B cell (primary cell): Measurements from ENCODE around the gene CCDC117. TPM values are rescaled to one million over a fixed set of nuclear protein-coding genes. Genes with fewer than 3 reads are reported as not detected.
"Not testable (repeated sequence)": the region's sequence is repeated elsewhere in the genome, so short reads cannot be mapped to it uniquely, and the experiment has no call there.

ENCODE experiments used
- ATAC-seq: fragments of 200-7000 bp; cut with Tn5 transposase; one replicate; pipeline ENCODE4 v1.10.0; 2021; ENCODE audit warnings: low read depth, mild to moderate bottlenecking, moderate number of reproducible peaks, moderate library complexity
- CTCF ChIA-PET: fragments of 350-600 bp; sonication (Branson Sonifier 250); formaldehyde crosslinking; loops from one replicate; lab custom pipeline; 2021; ENCODE audit warnings: antibody characterized with exemption, inconsistent platforms; lab: Charles Lee
- POLR2A ChIA-PET: fragments of 350-600 bp; sonication (Branson Sonifier 250); formaldehyde crosslinking; loops from one replicate; lab custom pipeline; 2021; ENCODE audit warnings: antibody characterized with exemption; lab: Charles Lee
- DNase-seq: peaks from one replicate; pipeline ENCODE4 v3.0.0; 2013
- H2AFZ ChIP-seq: 2 replicates; pipeline ENCODE4 v1.6.1; 2012; ENCODE audit warnings: mild to moderate bottlenecking, low read depth, low read length; ENCODE audit not compliant: insufficient read depth, poor library complexity, severe bottlenecking
- H3K27ac ChIP-seq, 2 donors: 1 replicate in 1 of 2; 2 replicates in 1 of 2; pipeline ENCODE4 v1.5.1; 2012 to 2013; ENCODE audit warnings: low read length in 2 of 2, mild to moderate bottlenecking in 2 of 2, moderate library complexity in 1 of 2
- H3K27me3 ChIP-seq, 4 experiments: fragments of 200-600 bp in 1 of 4; sonication (generic) in 1 of 4; replicated peaks in 1 of 4; 1 replicate in 2 of 4; 2 replicates in 2 of 4; pipeline versions ENCODE4 v1.6.1 to v1.7.0; 2013 to 2016; ENCODE audit warnings: low read length in 3 of 4, mild to moderate bottlenecking in 2 of 4, mixed read lengths in 1 of 4, moderate library complexity in 1 of 4; ENCODE audit not compliant: insufficient read depth in 4 of 4, control insufficient read depth in 3 of 4; ENCODE audit errors: control extremely low read depth in 1 of 4
- H3K36me3 ChIP-seq, 2 experiments: replicated peaks in 1 of 2; 1 replicate in 1 of 2; 2 replicates in 1 of 2; pipeline versions ENCODE4 v1.6.1 to v1.7.1; 2013; ENCODE audit warnings: low read length in 1 of 2; ENCODE audit not compliant: insufficient read depth in 2 of 2, control insufficient read depth in 1 of 2; ENCODE audit errors: control extremely low read depth in 1 of 2, extremely low read depth in 1 of 2
- H3K4me1 ChIP-seq, 2 donors: fragments of 200-600 bp in 1 of 2; sonication (generic) in 1 of 2; 1 replicate in 1 of 2; 2 replicates in 1 of 2; pipeline versions ENCODE4 v1.5.1 to v1.6.1; 2013 to 2017; ENCODE audit warnings: low read length in 2 of 2; ENCODE audit not compliant: control insufficient read depth in 2 of 2, insufficient read depth in 2 of 2
- H3K4me2 ChIP-seq: replicated peaks from 2 replicates; pipeline ENCODE3; 2012; ENCODE audit warnings: mild to moderate bottlenecking, low read depth, low read length; ENCODE audit not compliant: poor library complexity, severe bottlenecking
- H3K4me3 ChIP-seq, 5 experiments: fragments of 200-600 bp in 1 of 5; sonication (generic) in 1 of 5; 1 replicate in 3 of 5; 2 replicates in 2 of 5; pipeline versions ENCODE4 v1.5.1 to v1.7.0; 2011 to 2016; ENCODE audit warnings: low read length in 4 of 5, mild to moderate bottlenecking in 4 of 5, low read depth in 2 of 5, control low read depth in 1 of 5, moderate library complexity in 1 of 5; ENCODE audit not compliant: insufficient read depth in 1 of 5; ENCODE audit errors: control extremely low read depth in 1 of 5, extremely low read depth in 1 of 5
- H3K79me2 ChIP-seq: fragments of 200-600 bp; sonication (generic); one replicate; pipeline ENCODE4 v1.6.0; 2016; ENCODE audit warnings: low read length; ENCODE audit not compliant: control insufficient read depth, insufficient read depth
- H3K9ac ChIP-seq: fragments of 200-600 bp; sonication (generic); 2 replicates; pipeline ENCODE4 v1.6.1; 2017; ENCODE audit warnings: mild to moderate bottlenecking, low read length, moderate library complexity
- H3K9me3 ChIP-seq, 3 donors: one replicate each; pipeline versions ENCODE4 v1.6.1 to v1.7.1; 2013; ENCODE audit warnings: low read length in 2 of 3; ENCODE audit not compliant: control insufficient read depth in 2 of 3, insufficient read depth in 1 of 3; ENCODE audit errors: control extremely low read depth in 1 of 3
- H4K20me1 ChIP-seq: 2 replicates; pipeline ENCODE4 v1.6.0; 2012; ENCODE audit warnings: mild to moderate bottlenecking, low read length; ENCODE audit not compliant: insufficient read depth, control insufficient read depth, poor library complexity, severe bottlenecking
- H3K27ac Mint-ChIP-seq: one replicate; pipeline ENCODE4 v1.8.0; 2021; ENCODE audit warnings: mixed read lengths
- H3K27me3 Mint-ChIP-seq: one replicate; pipeline ENCODE4 v1.8.0; 2021; ENCODE audit warnings: mixed read lengths
- H3K4me1 Mint-ChIP-seq: one replicate; pipeline ENCODE4 v1.8.0; 2021; ENCODE audit warnings: mixed read lengths
- H3K4me3 Mint-ChIP-seq: one replicate; pipeline ENCODE4 v1.8.0; 2021; ENCODE audit warnings: mixed read lengths
- H3K9me3 Mint-ChIP-seq: one replicate; pipeline ENCODE4 v1.8.0; 2022; ENCODE audit warnings: mixed read lengths; ENCODE audit not compliant: insufficient read depth
- CTCF ChIP-seq: fragments of 200-600 bp; IDR thresholded peaks from one replicate; pipeline ENCODE4 v1.8.0; 2022; ENCODE audit warnings: antibody characterized with exemption, mild to moderate bottlenecking
- EZH2 ChIP-seq: IDR thresholded peaks from 2 replicates; pipeline ENCODE4 v1.6.1; 2012; ENCODE audit warnings: borderline replicate concordance, low read depth, mild to moderate bottlenecking, moderate library complexity, low read length; ENCODE audit not compliant: insufficient read depth, poor library complexity, severe bottlenecking
- WGBS: methylation state at CpG from one replicate; pipeline ENCODE4 v1.1.5; 2013; ENCODE audit warnings: missing lambda C conversion rate; ENCODE audit not compliant: insufficient coverage; 5-methylcytosine and 5-hydroxymethylcytosine counted together
- intact Hi-C: fragments of 100-400 bp; cut with micrococcal nuclease; formaldehyde crosslinking; loops from one replicate; pipeline ENCODE4 v1.10.0; 2022
- polyA plus RNA-seq: library from polyadenylated mRNA; depleted of rRNA; stranded (reverse); fragments of >200 nt; gene quantifications from 2 replicates; pipeline ENCODE4 v1.2.3, GENCODE V29; 2012
- total RNA-seq, 2 donors: library from RNA; stranded (reverse); fragments of 120-200 nt in 1 of 2; gene quantifications; 1 replicate in 1 of 2; 2 replicates in 1 of 2; pipeline versions ENCODE4 v1.2.3 to v1.2.4, GENCODE V29; 2013 to 2022

The CCDC117 gene
- total and polyA plus RNA-seq, 2 donors (not counting 1 experiment from before 2014, with no cell fraction given), result 7.7 to 25.6 TPM

GRCh38 chr22:28826430-28826829 is 53.9 kb downstream of the CCDC117 start:
- H3K27ac Mint-ChIP-seq, H3K27ac ChIP-seq, H3K9me3 Mint-ChIP-seq, H2AFZ ChIP-seq, H3K79me2 ChIP-seq, H3K27me3 Mint-ChIP-seq, H3K4me1 ChIP-seq, H3K9me3 ChIP-seq, H3K27me3 ChIP-seq, ATAC-seq, H3K4me2 ChIP-seq, H3K4me1 Mint-ChIP-seq, H3K4me3 Mint-ChIP-seq, H3K9ac ChIP-seq, POLR2A ChIA-PET, DNase-seq, H3K36me3 ChIP-seq, H3K4me3 ChIP-seq, H4K20me1 ChIP-seq: not testable (repeated sequence)
- CTCF ChIA-PET, result interaction anchor here (1.4 to 9.5 kb wide), 2 partner anchors 13 to 224 kb away, joined by 3 to 249 read pairs; no protein-coding TSS in a partner anchor
- WGBS, result no CpG with 5 or more reads among the region's 4 CpGs
- intact Hi-C loops, result loop anchor here (5.0 kb wide), 1 partner anchor 804 kb away; no protein-coding TSS in a partner anchor

GRCh38 chr22:28826921-28827320 is 54.4 kb downstream of the CCDC117 start:
- H3K4me1 Mint-ChIP-seq, result peaks cover 6% of the 10 kb centered on the region
- intact Hi-C loops, result loop anchor here (5.0 kb wide), 1 partner anchor 805 kb away; no protein-coding TSS in a partner anchor
- no peak for TF ChIP-seq EZH2
- no peak for TF ChIP-seq CTCF

More at GRCh38 chr22:28826921-28827320, 54.4 kb downstream of the CCDC117 start:
- Histone ChIP-seq H3K27me3 (no peaks in the 10 kb centered on the region), H3K36me3 (no peaks in the 10 kb centered on the region), H3K4me3 (no peak overlapping the region), H3K79me2 (no peaks in the 10 kb centered on the region), H3K9me3 (no peaks in the 10 kb centered on the region), H3K4me1 (peaks cover 0 to 7% of the 10 kb centered on the region in 2 donors), H3K9ac (no peak overlapping the region), H3K27ac (no peak overlapping the region), H4K20me1 (no peaks in the 10 kb centered on the region), H3K4me2 (no peak overlapping the region), H2AFZ (no peak overlapping the region)
- DNase-seq (no peak), ATAC-seq (no peak)
- ChIA-PET POLR2A (no interaction called here), CTCF (interaction anchor here (9.5 kb wide), 1 partner anchor 225 kb away, joined by 249 read pairs; no protein-coding TSS in a partner anchor)
- WGBS, result 100% methylated on average over 2 of the region's 7 CpGs
- H3K27me3 Mint-ChIP-seq, result no peaks in the 10 kb centered on the region
- H3K9me3 Mint-ChIP-seq, result no peaks in the 10 kb centered on the region
- no peak overlapping the region for H3K27ac Mint-ChIP-seq
- H3K4me3 Mint-ChIP-seq, result no peak overlapping the region
